Astrocyte of the spinal cord (primary cell): Measurements from ENCODE around the gene SLC4A2.

Source experiments
- DNase-seq: peaks from one replicate; pipeline ENCODE4 v3.0.0; 2011; ENCODE audit warnings: low read depth, low spot score
- H3K4me3 ChIP-seq: 2 replicates; pipeline ENCODE4 v1.5.1; 2011; ENCODE audit warnings: low read depth, mild to moderate bottlenecking, low read length, moderate library complexity
- CTCF ChIP-seq: IDR thresholded peaks from 2 replicates; pipeline ENCODE4 v1.5.1; 2012; ENCODE audit warnings: low read depth, mild to moderate bottlenecking, low read length, inconsistent platforms
- in situ Hi-C: cut with HindIII; loops from 2 replicates; pipeline ENCODE4 v1.10.0; 2017; ENCODE audit warnings: low sequenced_read_pairs

Gene SLC4A2

GRCh38 chr7:151124899-151125399 lies 65.6 kb downstream of the SLC4A2 start:
- peak; percentile 9 for TF ChIP-seq CTCF
- in situ Hi-C loops = no loop called here
- no peak for DNase-seq
- no peak overlapping the region for H3K4me3 ChIP-seq

GRCh38 chr7:151125470-151125845 lies 66.1 kb downstream of the SLC4A2 start:
- peak; percentile 17 for DNase-seq
- TF ChIP-seq CTCF = peak; percentile 0
- H3K4me3 ChIP-seq = peak overlapping the region; percentile 32
- in situ Hi-C loops = no loop called here

- DNase-seq = peak; percentile 14
- in situ Hi-C loops = no loop called here
- TF ChIP-seq CTCF = no peak
- H3K4me3 ChIP-seq = peak overlapping the region; percentile 32
Measured at GRCh38 chr7:151125846-151126481, 66.6 kb downstream of the SLC4A2 start.
